Midbrain (tissue), 1 donor: ENCODE measurements around the gene KCND2.
"Not testable (repeated sequence)": the region's sequence is repeated elsewhere in the genome, so short reads cannot be mapped to it uniquely, and the experiment has no call there.

Source experiments
- DNase-seq: peaks from one replicate; lab custom pipeline; 2025; lab: John Stamatoyannopoulos, UW

KCND2 gene

DNA sequence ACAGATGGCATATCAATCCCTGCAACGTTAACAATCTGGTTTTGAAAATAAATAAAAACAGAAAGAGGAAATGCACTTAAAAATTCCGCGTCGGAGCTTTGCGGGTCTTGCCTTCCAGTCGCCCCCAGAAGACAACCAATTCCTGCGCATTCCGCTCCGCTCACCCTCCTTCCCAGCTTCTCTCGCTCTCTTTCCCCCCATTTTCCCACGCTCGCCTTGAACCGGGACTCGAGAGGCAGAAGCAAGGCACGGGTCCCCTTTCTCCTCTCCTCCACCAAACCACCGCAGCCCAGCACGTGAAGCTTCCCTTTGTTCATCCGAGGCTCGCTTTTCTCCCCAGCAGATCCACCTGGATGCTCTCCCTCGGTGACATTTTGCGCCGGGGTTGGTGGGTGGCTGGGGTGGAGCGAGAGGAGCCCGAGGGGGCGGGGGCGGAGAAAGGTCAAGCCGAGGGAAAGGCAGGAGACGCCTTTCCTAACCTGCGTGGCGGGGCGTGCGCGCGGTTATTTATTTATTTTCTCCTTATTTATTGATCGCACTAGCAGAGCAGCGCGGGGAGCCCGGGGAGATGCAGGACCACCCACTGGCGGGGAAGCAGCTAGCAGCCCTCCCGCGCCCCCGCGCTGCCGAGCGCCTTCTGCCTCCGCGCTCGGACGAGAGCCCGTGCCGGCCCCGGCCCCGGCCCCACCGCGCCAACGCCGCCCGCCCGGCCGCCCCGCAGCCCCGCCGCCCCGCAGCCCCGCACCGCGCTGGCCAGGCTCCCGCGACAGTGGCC lies at the start of gene KCND2:
Gene KCND2 (plus strand): TSS at position 475 of the 775 bp plus-strand sequence.
- DNase-seq: no peak

DNA sequence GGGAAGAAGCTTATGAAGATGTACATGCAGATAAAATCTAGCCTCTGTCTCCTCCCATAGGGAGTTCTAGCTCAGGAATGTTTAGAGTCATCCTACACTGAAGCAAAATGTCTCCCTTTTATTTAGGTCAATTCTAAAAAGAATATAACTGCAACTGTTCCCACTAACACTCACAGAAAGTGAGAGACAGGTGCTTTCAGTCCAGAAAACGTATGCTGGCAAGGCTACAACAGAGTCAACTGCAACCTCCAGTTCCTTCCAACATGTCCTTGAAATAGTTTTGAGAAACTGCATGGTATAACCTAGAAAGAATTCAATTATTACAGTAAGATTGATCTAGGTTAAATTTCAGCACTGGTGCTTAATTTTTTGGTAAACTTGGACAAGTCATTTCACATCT lies 46.8 kb upstream of the KCND2 start:
- no peak for DNase-seq

DNA sequence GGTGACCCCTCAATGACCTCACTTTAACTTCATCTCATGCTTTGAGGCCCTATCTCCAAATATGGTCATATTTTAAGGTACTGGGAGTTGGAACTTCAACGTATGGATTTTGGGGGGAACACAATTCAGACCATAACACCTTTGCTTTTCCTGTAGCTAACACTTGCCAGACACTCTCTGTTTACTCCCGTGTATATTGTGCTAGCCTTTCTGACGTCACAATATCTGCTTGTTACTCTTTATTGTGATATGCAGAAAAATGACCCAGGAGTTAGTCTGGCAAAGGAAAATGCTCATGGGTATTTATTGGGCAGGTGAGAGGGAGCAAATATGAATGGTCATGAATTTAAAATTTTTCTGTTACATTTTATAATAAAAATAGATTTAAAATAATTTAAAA lies 45.7 kb upstream of the KCND2 start:
- DNase-seq: no peak

DNA sequence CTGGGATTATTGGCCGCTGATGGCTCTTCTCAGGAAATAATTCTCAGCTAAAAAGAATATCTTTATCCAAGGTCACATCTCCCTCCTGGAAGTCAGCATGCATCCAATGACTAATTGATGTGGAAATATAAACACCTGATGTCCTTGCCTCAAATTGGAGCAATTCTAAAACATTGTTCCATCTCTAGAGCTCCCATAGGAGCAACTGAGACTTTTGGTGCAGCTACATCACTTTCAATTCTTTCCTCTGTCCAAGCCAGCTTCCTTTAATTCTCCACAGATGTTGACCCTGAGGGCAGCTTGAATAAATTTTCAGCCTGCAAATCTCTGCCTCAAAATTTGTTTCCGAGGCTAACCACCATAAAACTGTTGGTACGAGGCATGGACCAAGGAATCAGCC lies 43.9 kb upstream of the KCND2 start:
- no peak for DNase-seq

DNA sequence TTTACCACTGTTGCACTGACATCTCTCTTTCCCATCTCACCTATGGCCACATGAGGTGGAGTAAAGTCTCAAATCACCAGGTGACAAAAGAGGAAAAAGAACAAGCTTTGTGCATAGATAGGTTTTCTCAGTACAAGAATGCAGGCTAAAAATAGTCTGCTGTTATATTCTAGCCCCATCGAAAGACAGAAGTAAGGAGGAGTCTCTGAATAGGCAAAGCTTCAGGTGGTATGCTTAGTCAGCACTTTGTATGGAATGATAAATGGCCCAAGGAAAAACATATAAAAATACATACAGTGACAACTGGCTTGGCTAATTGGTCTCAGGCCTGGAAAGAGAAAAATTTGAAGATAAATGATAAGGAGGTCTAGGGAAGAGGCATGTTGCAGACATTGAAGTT lies 39.6 kb upstream of the KCND2 start:
- DNase-seq: no peak

DNA sequence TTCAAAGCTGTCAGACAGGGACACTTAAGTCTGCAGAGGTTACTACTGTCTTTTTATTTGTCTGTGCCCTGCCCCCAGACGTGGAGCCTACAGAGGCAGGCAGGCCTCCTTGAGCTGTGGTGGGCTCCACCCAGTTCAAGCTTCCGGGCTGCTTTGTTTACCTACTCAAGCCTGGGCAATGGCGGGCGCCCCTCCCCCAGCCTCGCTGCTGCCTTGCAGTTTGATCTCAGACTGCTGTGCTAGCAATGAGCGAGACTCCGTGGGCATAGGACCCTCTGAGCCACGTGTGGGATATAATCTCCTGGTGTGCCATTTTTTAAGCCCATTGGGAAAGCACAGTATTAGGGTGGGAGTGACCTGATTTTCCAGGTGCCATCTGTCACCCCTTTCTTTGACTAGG lies 32.6 kb upstream of the KCND2 start:
- not testable (repeated sequence) for DNase-seq

DNA sequence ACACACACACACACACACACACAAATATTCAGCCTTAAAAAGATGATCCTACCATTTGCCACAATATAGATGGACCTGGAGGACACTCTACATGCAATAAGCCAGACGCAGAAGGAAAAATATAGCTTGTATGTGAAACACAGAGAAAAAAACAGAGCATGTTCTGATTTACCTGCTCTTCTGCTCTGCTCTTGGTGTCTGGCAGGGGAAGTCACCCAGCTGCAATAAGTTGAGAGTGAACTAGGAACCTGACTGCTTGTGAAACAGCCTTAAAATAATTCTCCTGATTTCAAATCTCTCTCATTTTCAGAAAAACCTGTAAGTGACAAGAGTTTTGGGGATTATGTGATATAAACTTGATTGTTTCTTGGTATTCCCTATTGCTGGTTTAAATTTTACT lies 31.0 kb upstream of the KCND2 start:
- no peak for DNase-seq

DNA sequence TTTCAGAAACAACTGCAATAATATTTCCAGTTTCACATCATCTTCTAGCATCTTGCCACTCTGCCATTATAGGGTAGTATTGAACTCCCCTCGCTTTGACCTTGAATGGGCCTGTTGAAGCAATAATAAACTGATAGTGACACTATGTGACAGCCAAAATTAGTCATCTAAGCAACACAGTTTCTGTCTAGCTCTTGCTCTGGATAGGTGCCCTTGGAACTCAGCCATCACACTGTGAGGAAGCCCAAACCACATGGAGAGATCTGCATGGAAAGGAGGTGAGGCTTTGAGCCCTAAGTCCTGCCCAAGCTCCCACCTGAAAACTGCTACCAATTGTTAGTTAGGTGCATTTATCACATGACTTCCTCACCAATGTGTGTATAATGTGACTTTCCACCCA lies 18.1 kb upstream of the KCND2 start:
- DNase-seq: no peak

DNA sequence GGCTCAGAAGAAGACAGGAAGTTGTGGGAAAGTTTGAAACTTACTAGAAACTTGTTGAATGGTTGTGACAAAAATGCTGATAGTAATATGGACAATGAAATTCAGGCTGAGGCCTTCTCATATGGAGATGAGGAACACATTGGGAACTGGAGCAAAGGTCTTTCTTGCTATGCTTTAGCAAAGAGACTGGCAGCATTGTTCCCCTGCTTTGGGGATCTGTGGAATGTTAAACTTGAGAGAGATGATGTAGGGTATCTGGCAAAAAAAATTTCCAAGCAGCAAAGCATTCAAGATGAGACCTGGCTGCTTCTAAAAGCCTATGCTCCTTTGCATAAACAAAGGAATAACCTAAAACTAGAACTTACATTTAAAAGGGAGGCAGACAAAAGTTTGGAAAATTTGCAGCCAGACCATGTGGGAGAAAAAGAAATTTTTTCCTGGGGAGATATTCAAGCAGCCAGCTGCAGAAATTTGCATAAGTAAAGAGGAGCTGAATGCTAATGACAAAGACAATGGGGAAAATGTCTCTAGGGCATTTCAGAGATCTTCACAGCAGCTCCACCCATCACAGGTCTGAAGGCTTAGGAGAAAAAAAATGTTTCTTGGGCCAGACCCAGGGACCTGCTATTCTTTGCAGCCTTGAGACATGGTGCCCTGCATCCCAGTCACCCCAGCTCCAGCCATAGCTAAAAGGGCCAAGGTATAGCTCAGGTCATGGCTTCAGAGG lies 16.5 kb upstream of the KCND2 start:
- no peak for DNase-seq

DNA sequence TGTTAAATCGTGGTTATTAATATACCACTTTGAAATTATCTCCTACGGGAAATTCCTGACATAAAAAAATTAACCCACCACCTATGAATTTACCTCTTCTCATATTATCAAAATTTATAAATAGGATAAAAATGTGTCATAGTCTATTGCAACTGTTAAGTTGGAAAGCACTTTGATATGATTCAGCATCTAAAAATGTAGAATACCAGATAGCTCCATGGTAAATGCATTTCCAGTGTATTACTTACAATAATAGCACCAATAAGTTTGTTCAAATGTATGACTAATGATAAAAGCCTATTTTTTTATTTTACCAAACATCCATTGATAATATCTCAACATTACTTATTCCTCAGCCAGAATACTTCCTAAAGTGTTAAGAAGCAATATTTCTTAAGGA lies 13.6 kb upstream of the KCND2 start:
- DNase-seq: no peak

DNA sequence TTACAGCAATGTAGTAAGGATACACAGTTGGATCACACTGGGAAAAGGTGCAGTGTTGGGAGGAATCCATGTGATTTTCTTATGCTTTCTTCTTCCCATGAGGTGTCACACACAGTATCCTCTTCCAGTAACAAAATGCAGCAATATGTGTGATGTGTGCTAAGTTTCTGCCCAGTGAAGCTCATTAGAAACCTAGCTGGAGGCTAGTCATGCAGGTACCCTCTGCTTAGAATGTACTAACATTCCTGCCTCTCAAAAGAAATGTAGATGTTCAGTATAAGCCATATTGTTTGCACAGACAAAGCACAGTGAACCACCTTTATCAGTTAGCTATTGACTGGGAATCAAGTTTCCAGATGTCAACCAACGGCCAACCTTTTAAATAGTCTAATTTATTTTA lies 12.9 kb upstream of the KCND2 start:
- DNase-seq: no peak

DNA sequence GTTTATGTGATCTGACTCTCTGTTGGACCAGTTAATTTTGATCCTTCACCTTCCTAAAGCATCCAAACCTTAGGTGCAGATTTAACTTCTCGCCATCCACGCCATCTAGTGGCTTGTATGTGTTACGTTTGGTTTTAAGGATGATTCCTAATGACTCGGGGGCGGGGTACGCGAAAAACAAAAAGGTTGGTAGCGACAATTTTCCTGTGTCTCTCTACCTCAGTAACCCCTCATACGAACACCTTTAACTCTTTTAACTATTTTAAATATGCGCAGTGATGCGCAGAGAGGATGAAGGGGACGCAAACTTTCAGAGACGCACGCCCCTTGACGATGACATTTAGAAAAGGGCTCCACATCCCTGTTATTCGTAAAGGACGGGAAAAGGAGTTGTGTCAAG lies 714 bp upstream of the KCND2 start:
- peak; percentile 50 for DNase-seq

DNA sequence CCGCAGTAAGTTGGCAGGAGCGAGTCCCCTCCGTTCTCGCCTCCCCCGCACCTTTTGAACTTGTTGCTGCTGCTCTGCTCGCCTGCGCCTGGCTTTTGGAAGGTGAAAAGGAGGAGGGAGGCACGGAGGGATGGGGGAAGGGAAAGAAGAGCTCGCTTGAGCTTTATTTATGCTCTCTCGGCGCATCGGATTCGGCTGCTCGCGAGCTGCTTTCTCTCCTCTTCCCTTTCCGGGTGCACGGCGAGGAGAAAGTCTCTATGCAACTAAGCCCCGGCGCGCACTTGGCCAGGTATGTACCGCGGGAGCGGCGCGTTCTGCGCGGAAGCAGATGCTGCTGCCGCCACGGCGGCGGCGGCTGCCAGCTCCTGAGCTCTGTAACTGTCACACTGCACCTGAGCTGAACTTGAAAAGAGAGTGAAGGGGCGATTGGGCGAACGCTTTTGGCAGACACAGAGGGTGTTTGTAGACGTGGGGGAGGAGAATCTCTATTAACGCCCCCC lies 551 bp downstream of the KCND2 start:
- peak; percentile 43 for DNase-seq

DNA sequence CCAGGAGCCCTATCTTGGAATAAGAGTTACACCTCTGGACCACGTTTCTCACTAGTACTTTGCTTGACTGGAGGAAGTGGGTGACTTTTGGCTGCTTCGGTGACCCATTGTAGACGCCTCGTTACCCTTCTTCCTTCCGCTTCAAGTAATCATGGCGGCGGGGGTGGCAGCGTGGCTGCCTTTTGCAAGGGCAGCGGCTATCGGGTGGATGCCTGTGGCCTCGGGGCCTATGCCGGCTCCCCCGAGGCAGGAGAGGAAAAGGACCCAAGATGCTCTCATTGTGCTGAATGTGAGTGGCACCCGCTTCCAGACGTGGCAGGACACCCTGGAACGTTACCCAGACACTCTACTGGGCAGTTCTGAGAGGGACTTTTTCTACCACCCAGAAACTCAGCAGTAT lies 1.5 kb downstream of the KCND2 start:
- DNase-seq: no peak

DNA sequence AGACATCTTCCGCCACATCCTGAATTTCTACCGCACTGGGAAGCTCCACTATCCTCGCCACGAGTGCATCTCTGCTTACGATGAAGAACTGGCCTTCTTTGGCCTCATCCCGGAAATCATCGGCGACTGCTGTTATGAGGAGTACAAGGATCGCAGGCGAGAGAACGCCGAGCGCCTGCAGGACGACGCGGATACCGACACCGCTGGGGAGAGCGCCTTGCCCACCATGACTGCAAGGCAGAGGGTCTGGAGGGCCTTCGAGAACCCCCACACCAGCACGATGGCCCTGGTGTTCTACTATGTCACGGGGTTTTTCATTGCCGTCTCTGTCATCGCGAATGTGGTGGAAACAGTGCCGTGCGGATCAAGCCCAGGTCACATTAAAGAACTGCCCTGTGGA lies 1.9 kb downstream of the KCND2 start:
- DNase-seq: no peak

DNA sequence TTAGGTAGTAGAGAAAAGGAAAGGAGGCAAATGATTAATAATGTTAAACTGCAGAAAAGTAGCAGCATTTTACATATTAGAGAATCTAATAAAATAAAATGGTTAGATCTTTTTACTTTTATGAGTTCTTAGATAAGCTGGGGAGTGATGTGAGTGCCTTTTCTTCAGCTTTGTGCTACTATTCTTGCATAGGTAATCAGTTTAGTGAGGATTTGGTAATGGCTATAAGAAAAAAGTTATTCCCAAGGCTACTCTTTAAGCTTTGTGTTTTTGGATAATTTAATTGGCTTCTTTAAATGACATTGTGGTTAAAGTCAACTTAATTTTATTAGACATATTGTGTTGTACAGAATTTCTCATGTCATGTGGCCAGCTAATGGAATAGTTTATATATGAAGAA lies 3.7 kb downstream of the KCND2 start:
- DNase-seq: no peak

DNA sequence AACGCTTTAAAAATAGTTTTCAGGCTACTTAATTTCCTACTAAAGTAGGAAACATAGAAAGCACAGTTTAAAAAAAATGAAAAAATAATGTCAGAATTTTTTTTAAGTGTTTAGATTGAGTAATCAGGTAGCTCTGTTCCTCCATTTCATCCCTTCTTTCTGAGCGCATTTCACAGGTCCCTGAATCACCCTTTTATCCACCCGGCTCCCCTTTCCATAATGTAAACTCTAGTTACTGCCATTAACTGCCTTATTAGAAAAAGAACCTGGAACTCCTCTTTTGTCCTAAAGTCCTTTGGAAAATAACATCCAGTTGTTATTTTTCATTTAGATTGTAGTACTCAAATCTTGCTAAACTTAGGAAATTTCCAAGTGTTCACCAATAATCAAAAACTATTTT lies 5.8 kb downstream of the KCND2 start:
- no peak for DNase-seq

DNA sequence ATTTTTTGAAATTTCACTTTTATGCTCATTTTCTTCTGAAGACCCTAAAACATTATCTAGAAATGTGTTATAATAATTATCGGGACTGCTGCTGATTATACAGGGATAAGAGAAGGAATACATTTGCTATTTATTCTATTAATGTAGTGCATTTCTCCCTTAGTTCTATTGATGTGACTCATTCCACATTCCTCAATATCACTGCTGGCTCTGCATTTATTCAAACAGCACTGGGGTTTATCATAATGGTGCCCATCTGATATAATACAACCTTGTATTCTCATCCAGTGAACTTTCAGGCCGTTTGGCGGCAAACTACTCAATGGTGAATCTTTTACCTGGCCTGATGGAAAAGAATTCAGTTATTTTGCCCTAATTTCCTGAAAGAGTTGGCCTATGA lies 7.8 kb downstream of the KCND2 start:
- DNase-seq: no peak

DNA sequence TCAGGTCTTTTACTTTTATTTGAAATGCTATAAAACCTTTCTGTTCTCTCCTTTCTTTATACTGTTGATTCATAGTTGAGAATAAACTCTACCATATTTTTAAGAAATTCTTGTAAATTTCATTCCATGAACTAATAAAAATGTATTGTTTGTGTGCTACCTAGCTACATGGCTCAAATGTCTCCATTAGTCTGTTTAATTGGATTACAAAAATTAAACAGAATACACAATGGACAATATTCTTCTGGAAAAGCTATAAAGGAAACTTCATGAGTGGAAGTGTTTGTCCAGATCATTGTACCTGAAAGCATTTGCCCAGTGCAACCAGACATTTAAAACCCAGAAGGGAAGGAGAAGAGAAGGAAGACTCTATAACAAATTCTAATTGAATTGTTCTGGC lies 20.1 kb downstream of the KCND2 start:
- no peak for DNase-seq

DNA sequence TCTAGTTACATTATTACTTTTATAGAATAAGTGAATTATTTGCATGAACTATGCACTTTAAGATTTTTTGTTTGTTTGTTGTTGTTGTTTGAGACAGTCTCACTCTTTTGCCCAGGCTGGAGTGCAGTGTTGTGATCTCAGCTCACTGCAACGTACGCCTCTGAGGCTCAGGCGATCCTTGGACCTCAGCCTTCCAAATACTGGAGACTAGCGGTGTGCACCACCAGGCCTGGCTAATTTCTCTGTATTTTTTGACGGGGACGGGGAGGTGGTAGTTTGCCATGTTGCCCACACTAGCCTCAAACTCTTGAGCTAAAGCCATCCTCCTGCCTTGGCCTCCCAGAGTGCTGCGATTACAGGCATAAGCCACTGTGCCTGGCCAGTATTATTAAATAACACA lies 29.2 kb downstream of the KCND2 start:
- DNase-seq: no peak

DNA sequence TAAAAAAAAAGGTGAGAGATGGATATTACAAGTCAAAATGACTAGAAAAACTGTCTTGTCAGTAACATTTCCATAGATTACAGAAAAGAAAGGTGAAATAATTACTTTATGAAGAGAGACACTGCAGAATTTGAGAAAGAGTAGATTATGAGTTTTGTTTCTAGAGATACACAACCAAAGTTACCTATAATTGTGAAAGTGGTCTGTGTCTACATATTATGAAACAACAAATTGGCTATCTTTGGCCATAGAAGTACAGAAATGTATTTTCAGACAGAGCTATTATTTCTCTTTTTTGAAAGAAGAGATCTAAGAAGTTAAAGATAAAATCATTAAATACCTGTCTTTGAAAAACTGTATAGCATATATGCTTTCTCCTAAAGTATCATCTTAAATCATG lies 30.1 kb downstream of the KCND2 start:
- DNase-seq: no peak

DNA sequence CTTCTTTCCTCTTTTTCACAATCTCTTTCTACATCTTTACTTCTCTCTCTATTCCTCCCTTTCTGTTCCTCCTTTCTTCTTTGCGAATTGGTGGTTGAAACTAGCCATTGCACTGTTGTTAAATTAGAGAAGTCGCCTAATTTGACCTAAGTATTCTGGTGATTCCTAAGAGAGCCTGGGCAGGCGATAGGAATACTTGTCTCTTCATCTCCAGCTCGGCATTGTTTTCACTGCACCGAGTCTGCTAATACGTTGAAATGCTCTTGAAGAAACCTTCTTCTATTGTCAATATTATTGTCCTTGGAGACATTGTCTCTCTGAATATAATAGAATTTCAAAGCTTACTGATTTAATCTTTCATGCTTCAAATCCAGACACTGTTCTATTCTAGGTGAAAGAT lies 31.7 kb downstream of the KCND2 start:
- DNase-seq: no peak

DNA sequence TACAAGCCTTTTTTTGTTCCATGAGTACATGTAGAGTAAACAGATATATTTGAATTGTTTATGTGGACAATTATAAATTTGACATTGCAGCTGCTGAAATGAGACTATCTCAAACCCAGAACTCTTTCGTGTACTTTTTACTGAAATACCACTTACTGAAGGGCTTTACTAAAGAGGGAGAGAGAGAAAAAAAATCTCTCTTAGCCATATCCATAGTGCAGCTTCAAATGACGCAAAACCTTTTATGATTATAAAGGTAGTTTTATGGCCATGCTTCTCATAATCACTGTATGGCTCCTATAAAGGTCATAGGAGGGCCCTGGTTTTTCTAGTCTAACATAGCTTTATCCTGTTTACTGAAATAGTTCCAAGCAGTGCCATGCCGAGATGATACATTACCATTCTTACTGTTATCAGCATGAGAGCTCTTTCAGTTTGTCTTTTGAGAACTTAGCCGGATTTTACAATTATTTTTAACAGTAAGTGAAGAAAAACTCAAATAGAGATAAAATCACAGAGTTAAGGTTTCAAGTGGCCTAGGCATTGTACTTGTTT lies 35.1 kb downstream of the KCND2 start:
- no peak for DNase-seq
